GM10847 (cell line): ENCODE results near the gene MCIDAS.

ENCODE experiments used
- POLR2A ChIP-seq: IDR thresholded peaks from 2 replicates; pipeline ENCODE4 v1.6.1; 2011; ENCODE audit not compliant: insufficient read length; ENCODE audit errors: extremely low read depth

MCIDAS gene

DNA sequence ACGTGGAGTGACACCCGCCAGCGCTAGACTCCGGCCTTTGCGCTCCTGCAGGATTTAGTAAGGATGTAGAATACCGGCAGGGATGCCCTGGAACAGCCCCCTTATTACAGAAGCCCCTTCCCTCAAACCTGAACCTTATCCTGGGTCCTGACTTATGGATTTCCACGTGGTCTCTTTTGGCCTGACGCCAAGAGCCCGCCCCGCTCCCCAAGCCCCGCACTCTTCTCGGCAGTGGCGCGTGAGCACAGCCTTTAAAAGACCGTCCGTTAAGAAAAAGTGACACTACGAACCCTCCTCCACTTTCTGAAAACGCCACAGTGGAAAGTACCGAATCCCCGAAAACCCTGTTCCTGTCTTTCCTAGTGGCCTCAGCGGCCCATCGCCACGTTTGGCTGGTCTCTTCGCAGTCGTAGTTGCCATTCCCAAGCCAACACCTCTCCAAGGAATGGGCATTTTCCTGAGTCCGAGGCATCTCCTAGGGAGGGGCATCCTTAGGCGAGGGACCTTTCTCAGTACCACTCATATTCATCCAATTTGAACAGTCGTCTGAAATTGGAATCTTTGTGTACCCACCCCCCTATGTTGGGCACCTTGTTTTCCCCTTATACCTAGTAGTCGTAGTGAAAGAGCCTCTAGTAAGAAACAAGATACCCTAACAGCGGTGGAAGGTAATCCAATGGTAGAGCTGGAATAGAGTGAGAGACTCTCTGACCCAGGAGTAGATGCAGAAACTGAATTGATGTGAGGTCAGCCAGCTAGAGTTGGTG, 732 bp upstream of the MCIDAS start:
- no peak for TF ChIP-seq POLR2A

GRCh38 chr5:55226027-55226933, 835 bp downstream of the MCIDAS start:
- no peak for TF ChIP-seq POLR2A

DNA sequence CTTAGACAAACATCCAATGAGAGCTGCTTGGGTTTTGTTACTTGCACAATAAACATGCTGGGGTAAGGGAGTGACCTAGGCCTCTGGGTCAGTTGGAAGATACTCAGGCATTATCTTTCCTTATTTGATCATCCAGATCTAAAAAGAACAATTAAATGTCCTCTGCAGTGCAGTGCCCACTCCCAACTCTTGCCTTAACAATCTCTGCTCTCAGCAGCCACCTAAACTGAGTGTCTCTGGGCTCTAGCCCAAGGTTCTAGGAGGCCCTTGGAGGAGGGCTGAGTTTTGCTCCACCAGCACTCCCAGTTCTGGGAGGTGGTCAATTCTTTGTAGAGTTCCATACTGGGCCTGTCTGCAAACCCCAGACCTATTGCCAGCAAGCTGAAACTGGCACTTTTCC, 1.8 kb downstream of the MCIDAS start:
- TF ChIP-seq POLR2A: no peak

GRCh38 chr5:55223812-55224240, 3.3 kb downstream of the MCIDAS start:
- TF ChIP-seq POLR2A: no peak

- TF ChIP-seq POLR2A: no peak
These were observed 3.9 kb downstream of the MCIDAS start for GRCh38 chr5:55222985-55223811.

GRCh38 chr5:55222092-55222984, 4.8 kb downstream of the MCIDAS start:
- no peak for TF ChIP-seq POLR2A

DNA sequence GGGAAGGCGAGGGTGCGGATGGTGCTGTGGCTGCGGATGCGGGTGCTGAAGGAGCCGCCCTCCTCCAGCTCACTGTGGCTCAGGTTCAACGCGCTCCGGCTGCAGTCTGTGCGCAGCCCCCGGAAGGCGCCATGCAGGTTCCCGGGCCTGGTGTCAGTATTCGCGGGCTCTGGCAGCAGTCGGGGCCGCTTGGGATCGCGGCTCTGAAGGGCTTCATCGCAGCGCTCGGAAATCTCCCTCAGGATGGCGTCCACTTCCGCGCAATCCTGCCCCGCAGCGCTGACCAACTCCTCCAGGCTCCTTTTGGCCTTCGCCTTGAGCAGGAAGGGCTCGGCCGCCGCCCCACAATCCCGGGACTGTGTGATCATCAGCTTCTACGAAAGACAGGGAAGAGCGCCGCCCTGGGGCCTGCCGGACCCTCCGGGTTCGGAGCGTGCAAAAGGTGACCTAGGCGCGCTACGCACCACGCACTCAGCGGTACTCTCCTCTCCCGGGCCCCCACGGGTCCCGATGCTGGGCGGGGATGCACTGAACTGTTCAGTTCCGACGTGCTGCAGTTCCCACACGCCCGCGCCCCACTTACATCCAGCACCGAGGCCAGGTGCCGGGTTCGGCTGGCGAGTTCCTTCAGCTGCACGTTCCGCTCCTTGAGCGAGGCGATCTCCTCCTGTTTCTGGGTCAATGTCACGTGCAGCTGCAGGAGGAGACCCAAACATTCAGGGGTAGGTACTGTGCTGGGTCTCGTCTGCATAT, 6.5 kb downstream of the MCIDAS start:
- TF ChIP-seq POLR2A: no peak

DNA sequence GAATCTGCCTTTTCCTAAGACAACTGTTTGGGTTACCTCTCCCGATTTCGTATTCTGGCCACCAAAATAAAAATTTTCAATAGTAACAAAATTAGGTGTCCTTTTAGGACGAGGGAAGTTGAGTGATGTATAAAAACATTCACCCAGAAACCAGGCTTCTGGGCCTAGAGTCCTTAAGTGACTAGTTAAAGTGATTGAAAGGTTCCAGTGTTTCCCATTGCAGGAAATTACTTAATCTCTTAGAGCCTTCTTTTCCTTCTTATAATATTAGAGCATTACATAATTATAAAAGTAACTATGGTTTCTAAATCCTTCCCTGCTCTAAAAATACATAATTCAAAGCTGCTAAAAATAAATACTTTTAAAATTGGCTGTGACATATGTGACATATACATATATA, 7.3 kb downstream of the MCIDAS start:
- no peak for TF ChIP-seq POLR2A

DNA sequence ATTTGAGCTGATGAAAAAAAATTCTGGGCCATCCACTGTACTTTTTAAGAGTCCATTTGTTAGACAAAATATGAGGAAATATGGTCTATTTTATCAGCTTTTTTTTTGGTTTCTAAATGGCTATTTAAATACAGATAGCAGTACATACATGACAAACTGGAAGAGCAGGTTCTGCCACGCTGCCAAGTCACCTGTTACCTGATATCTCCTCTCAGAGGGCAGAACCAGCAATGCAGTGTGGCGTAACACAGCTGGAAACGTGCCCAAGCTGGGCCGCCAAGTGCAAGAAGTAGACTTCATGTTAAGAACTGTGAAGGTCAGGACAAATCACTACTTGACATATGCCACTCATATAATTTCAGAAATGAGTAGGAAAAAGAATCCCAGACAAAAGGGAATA, 8.1 kb downstream of the MCIDAS start:
- no peak for TF ChIP-seq POLR2A

GRCh38 chr5:55211184-55211874, 15.8 kb downstream of the MCIDAS start:
- TF ChIP-seq POLR2A: no peak

DNA sequence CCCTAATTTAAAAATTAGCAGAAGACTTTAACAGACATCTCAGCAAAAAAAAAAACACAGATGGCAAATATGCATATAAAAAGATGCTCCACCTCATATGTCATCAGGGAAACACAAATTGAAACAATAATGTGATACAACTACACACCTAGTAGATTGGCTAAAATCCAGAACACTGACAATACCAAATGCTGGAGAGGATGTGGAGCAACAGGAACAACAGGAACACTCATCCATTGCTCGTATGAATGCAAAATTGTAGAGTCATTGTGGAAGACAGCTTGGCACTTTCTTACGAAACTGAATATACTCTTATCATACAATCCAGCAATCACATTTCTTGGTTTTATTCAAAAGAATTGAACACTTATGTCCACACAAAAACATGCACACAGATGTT, 22.1 kb downstream of the MCIDAS start:
- no peak for TF ChIP-seq POLR2A

GRCh38 chr5:55191165-55191564, 36.0 kb downstream of the MCIDAS start:
- TF ChIP-seq POLR2A: no peak
